ENCODE data around the gene EGLN1.

DNA sequence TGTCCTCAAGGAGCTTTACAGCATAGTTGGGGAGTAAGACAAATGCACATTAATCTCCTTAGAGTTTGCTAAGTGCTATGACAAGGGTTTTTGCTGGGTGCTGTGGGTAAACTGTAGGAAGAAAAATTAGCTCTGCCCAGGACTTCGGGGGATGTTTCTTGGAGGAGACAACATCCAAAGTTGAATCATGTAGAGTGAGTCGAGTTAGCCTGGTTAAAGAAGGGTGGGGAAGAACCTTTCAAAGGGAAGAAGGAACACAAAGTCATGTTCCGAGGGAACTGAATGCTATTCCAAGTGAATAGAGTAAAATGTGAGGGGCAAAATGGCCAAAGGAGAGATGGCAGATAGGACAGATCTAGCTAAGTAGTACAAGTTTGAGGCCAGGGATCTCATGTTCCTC, 66.9 kb downstream of the EGLN1 start:
- TF ChIP-seq EP300 (IDR thresholded peaks at IDR 0.05) = no peak
- TF ChIP-seq, protein P1, sequence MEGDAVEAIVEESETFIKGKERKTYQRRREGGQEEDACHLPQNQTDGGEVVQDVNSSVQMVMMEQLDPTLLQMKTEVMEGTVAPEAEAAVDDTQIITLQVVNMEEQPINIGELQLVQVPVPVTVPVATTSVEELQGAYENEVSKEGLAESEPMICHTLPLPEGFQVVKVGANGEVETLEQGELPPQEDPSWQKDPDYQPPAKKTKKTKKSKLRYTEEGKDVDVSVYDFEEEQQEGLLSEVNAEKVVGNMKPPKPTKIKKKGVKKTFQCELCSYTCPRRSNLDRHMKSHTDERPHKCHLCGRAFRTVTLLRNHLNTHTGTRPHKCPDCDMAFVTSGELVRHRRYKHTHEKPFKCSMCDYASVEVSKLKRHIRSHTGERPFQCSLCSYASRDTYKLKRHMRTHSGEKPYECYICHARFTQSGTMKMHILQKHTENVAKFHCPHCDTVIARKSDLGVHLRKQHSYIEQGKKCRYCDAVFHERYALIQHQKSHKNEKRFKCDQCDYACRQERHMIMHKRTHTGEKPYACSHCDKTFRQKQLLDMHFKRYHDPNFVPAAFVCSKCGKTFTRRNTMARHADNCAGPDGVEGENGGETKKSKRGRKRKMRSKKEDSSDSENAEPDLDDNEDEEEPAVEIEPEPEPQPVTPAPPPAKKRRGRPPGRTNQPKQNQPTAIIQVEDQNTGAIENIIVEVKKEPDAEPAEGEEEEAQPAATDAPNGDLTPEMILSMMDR (IDR thresholded peaks at IDR 0.05) = no peak

All from tibial nerve (tissue), 4 donors.